Endothelial cell of umbilical vein (primary cell): ENCODE data around the gene MPV17. TPM values are rescaled to one million over a fixed set of nuclear protein-coding genes. Genes with fewer than 3 reads are reported as not detected.

ENCODE experiments used
- BruUV-seq: library from RNA; stranded (reverse); fragments of 400-500 nt; replicated peaks from 2 replicates; lab custom pipeline; 2021; lab: Mats Ljungman, UMichigan
- CTCF ChIA-PET: fragments of 300-600, 350-600 bp; sonication (Branson Sonifier 250); formaldehyde crosslinking; loops from one replicate; lab custom pipeline; 2021; ENCODE audit warnings: antibody characterized with exemption, inconsistent platforms; lab: Charles Lee
- POLR2A ChIA-PET: fragments of 300-600, 350-600 bp; sonication (Branson Sonifier 250); formaldehyde crosslinking; loops from one replicate; lab custom pipeline; 2021; ENCODE audit warnings: antibody characterized with exemption, inconsistent platforms; lab: Charles Lee
- DNase-seq: peaks from one replicate; pipeline ENCODE4 v3.0.0-alpha.2; 2011; ENCODE audit warnings: low read depth, low spot score
- FAIRE-seq: peaks from 2 replicates; lab custom pipeline; 2011; peaks lifted over from hg19 to GRCh38; lab: Jason Lieb, UNC
- H2AFZ ChIP-seq: 2 replicates; pipeline ENCODE4 v1.6.0; 2012; ENCODE audit warnings: low read depth, low read length, control low read depth, inconsistent platforms
- H3K27ac ChIP-seq: 2 replicates; pipeline ENCODE4 v1.5.1; 2011; ENCODE audit warnings: low read depth, mild to moderate bottlenecking, control low read depth, low read length, moderate library complexity; ENCODE audit not compliant: insufficient read depth
- H3K27me3 ChIP-seq, 2 experiments: 2 replicates each; pipeline versions ENCODE4 v1.6.0 to v1.6.1; 2011; ENCODE audit warnings: low read length in 2 of 2, mixed read lengths in 1 of 2; ENCODE audit not compliant: control insufficient read depth in 2 of 2, insufficient read depth in 2 of 2
- H3K36me3 ChIP-seq, 2 experiments: 2 replicates in 1 of 2; 3 replicates in 1 of 2; pipeline ENCODE4 v1.5.1; 2011; ENCODE audit warnings: low read length in 2 of 2, mild to moderate bottlenecking in 1 of 2, moderate library complexity in 1 of 2; ENCODE audit not compliant: control insufficient read depth in 2 of 2, insufficient read depth in 2 of 2; ENCODE audit errors: extremely low read depth in 1 of 2
- H3K4me1 ChIP-seq: 3 replicates; pipeline ENCODE4 v1.5.1; 2011; ENCODE audit warnings: mild to moderate bottlenecking, low read length; ENCODE audit not compliant: control insufficient read depth, insufficient read depth; ENCODE audit errors: extremely low read depth
- H3K4me2 ChIP-seq: 2 replicates; pipeline ENCODE4 v1.6.1; 2011; ENCODE audit warnings: low read length, control low read depth, mixed read lengths; ENCODE audit not compliant: insufficient read depth
- H3K4me3 ChIP-seq, 3 experiments: fragments of 200-600 bp in 1 of 3; sonication (generic), shearing (Covaris generic) in 1 of 3; replicated peaks in 1 of 3; 2 replicates each; pipeline ENCODE4 v1.5.1; 2011 to 2016; ENCODE audit warnings: control low read depth in 3 of 3, low read length in 3 of 3, mild to moderate bottlenecking in 2 of 3, inconsistent platforms in 1 of 3, low read depth in 1 of 3, moderate library complexity in 1 of 3; ENCODE audit not compliant: insufficient read depth in 1 of 3
- H3K79me2 ChIP-seq: 2 replicates; pipeline ENCODE4 v1.6.0; 2012; ENCODE audit warnings: low read length, inconsistent platforms; ENCODE audit not compliant: control insufficient read depth, insufficient read depth
- H3K9ac ChIP-seq: replicated peaks from 2 replicates; pipeline ENCODE3; 2011; ENCODE audit warnings: low read length, control low read depth; ENCODE audit not compliant: insufficient read depth; ENCODE audit errors: extremely low read depth
- H3K9me1 ChIP-seq: replicated peaks from 3 replicates; pipeline ENCODE4 v1.6.0; 2011; ENCODE audit warnings: mild to moderate bottlenecking, low read length; ENCODE audit not compliant: control insufficient read depth, insufficient read depth; ENCODE audit errors: extremely low read depth
- H3K9me3 ChIP-seq: replicated peaks from 2 replicates; pipeline ENCODE4 v1.5.1; 2012; ENCODE audit warnings: low read length, inconsistent platforms; ENCODE audit not compliant: control insufficient read depth, insufficient read depth
- H4K20me1 ChIP-seq: replicated peaks from 2 replicates; pipeline ENCODE3; 2011; ENCODE audit warnings: mild to moderate bottlenecking, low read length; ENCODE audit not compliant: control insufficient read depth, insufficient read depth; ENCODE audit errors: extremely low read depth
- EZH2 ChIP-seq: IDR thresholded peaks from 2 replicates; pipeline ENCODE4 v1.6.1; 2012; ENCODE audit warnings: borderline replicate concordance, low read depth, mild to moderate bottlenecking, moderate library complexity, low read length, inconsistent platforms; ENCODE audit not compliant: severe bottlenecking
- FOS ChIP-seq: IDR thresholded peaks from 2 replicates; pipeline ENCODE4 v1.6.1; 2011; ENCODE audit warnings: mild to moderate bottlenecking, low read length, moderate library complexity, borderline replicate concordance; ENCODE audit not compliant: insufficient read depth
- GATA2 ChIP-seq: IDR thresholded peaks from 2 replicates; pipeline ENCODE4 v1.7.0; 2011; ENCODE audit warnings: low read depth, mild to moderate bottlenecking, moderate library complexity, mixed read lengths, low read length; ENCODE audit not compliant: insufficient read length, insufficient read depth
- JUN ChIP-seq: IDR thresholded peaks from 2 replicates; pipeline ENCODE4 v1.6.1; 2011; ENCODE audit warnings: borderline replicate concordance, low read depth; ENCODE audit not compliant: insufficient read length, insufficient read depth
- MAX ChIP-seq: IDR thresholded peaks from 2 replicates; pipeline ENCODE4 v1.6.1; 2011; ENCODE audit not compliant: insufficient read depth, insufficient read length
- MYC ChIP-seq: IDR thresholded peaks from one replicate; pipeline ENCODE4 v1.6.1; 2011; ENCODE audit warnings: mild to moderate bottlenecking, low read depth, low read length
- POLR2A ChIP-seq: IDR thresholded peaks from 2 replicates; pipeline ENCODE4 v1.6.1; 2012; ENCODE audit warnings: low read depth, mild to moderate bottlenecking, control low read depth, low read length
- POLR2AphosphoS5 ChIP-seq: IDR thresholded peaks from 2 replicates; pipeline ENCODE4 v1.6.1; 2012; ENCODE audit warnings: low read depth, mild to moderate bottlenecking, control low read depth, low read length, moderate library complexity; ENCODE audit not compliant: insufficient read depth
- dilution Hi-C: fragments of 300-500 bp; cut with MboI; formaldehyde crosslinking; loops from one replicate; pipeline ENCODE4 v1.15.0; 2019; ENCODE audit warnings: low sequenced_read_pairs; ENCODE audit not compliant: extremely low pct_ligation_motif_present
- intact Hi-C: fragments of 100-400 bp; cut with micrococcal nuclease; formaldehyde crosslinking; loops from one replicate; pipeline ENCODE4 v1.10.0; 2022
- polyA plus RNA-seq, 4 experiments: library from polyadenylated mRNA; depleted of rRNA in 3 of 4; stranded (reverse) in 3 of 4; unstranded in 1 of 4; fragments of >200 nt; gene quantifications; 2 replicates each; pipeline versions ENCODE4 v1.2.1 to v1.2.3, GENCODE V29; 2011 to 2012; ENCODE audit warnings: missing spikeins in 1 of 4
- total RNA-seq: library from RNA; stranded (reverse); gene quantifications from 2 replicates; pipeline ENCODE4 v1.2.3, GENCODE V29; 2021
- TF ChIP-seq, protein P1 (sequence below), 2 donors: IDR thresholded peaks; 1 replicate in 1 of 2; 2 replicates in 1 of 2; pipeline ENCODE4 v1.5.1; 2011; ENCODE audit warnings: low read length in 2 of 2, mild to moderate bottlenecking in 2 of 2, moderate library complexity in 2 of 2, control low read depth in 1 of 2, inconsistent platforms in 1 of 2, low read depth in 1 of 2; ENCODE audit not compliant: insufficient read depth in 1 of 2; ENCODE audit errors: extremely low read depth in 1 of 2

The MPV17 gene
- total and polyA plus RNA-seq, 2 donors (not counting 3 experiments of a cell fraction or from before 2014, with no cell fraction given), result 74.7 to 267 TPM

- Histone ChIP-seq H3K27ac (no peak overlapping the region), H3K27me3 (peaks cover 25 to 41% of the 10 kb centered on the region in 2 experiments), H2AFZ (no peak overlapping the region), H3K4me3 (no peak overlapping the region), H3K4me2 (no peak overlapping the region), H3K36me3 (no peaks in the 10 kb centered on the region), H3K9ac (no peak overlapping the region), H3K4me1 (peaks cover 8% of the 10 kb centered on the region), H3K79me2 (no peaks in the 10 kb centered on the region), H3K9me3 (no peaks in the 10 kb centered on the region), H3K9me1 (no peaks in the 10 kb centered on the region), H4K20me1 (no peaks in the 10 kb centered on the region)
- no TSS peak for BruUV-seq
- ChIA-PET POLR2A (no interaction called here), CTCF (interaction anchor here (6.7 kb wide), 1 partner anchor 27 kb away, joined by 115 read pairs; the partner anchor contains the start of gene TRIM54)
- dilution Hi-C loops (no loop called here), intact Hi-C loops (no loop called here)
- no peak for FAIRE-seq
- TF ChIP-seq MAX (no peak), FOS (no peak), POLR2A (no peak), JUN (no peak), GATA2 (no peak), POLR2AphosphoS5 (no peak), EZH2 (no peak), MYC (no peak)
- TF ChIP-seq, protein P1, sequence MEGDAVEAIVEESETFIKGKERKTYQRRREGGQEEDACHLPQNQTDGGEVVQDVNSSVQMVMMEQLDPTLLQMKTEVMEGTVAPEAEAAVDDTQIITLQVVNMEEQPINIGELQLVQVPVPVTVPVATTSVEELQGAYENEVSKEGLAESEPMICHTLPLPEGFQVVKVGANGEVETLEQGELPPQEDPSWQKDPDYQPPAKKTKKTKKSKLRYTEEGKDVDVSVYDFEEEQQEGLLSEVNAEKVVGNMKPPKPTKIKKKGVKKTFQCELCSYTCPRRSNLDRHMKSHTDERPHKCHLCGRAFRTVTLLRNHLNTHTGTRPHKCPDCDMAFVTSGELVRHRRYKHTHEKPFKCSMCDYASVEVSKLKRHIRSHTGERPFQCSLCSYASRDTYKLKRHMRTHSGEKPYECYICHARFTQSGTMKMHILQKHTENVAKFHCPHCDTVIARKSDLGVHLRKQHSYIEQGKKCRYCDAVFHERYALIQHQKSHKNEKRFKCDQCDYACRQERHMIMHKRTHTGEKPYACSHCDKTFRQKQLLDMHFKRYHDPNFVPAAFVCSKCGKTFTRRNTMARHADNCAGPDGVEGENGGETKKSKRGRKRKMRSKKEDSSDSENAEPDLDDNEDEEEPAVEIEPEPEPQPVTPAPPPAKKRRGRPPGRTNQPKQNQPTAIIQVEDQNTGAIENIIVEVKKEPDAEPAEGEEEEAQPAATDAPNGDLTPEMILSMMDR (IDR thresholded peaks at IDR 0.05; ENCODE audit: extremely low read depth in 1 of 2, insufficient read depth in 1 of 2, low read depth in 1 of 2, low read length in 2 of 2), result no peak
- DNase-seq, result no peak
Observed at GRCh38 chr2:27307287-27307544, 15.7 kb downstream of the MPV17 start.
